ENCODE results near the gene TEN1.
A peak's percentile ranks its signal among the peaks of the same experiment; 100 is the strongest.

The TEN1 gene

GRCh38 chr17:75976175-75976848 is 2.7 kb upstream of the TEN1 start:
- DNase-seq (ENCODE audit: low read depth), result no peak

- no peak for DNase-seq (ENCODE audit: low read depth)
These were observed 706 bp downstream of the TEN1 start for GRCh38 chr17:75979705-75980187.

GRCh38 chr17:75980188-75981018 is 1.4 kb downstream of the TEN1 start:
- no peak for DNase-seq (ENCODE audit: low read depth)

GRCh38 chr17:75981019-75981615 is 2.1 kb downstream of the TEN1 start:
- DNase-seq (ENCODE audit: low read depth), result no peak

DNA sequence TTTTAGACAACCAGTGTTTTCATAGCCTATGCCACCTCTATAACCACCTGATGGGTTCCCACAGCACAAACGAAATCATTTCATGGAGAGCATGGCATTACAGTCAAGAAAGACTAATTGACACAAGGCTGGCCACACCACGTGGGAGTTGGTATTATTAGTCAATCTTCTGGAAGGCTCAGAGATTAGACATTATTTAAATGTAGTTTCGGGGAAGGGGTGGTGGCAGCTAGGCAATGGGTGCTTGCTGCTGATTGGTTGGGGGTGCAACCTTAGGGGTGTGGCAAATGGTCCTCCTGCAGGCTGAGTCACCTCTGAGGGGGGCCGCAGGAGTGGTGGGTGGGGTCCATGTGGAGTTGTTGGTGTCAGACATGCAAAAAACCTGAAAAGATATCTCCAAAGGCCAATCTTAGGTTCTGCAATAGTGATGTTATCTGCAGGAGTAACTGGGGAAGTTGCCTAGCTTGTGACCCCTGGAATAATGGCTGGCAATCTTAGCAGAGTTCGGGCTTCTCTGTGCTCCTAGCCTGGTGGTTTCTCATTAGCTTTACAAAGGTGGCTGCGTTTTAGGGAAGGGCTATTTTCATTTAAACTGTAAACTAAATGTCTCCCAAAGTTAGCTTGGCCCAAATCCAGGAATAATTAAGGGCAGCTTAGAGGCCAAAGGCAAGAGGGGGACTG is 4.6 kb downstream of the TEN1 start:
- DNase-seq (ENCODE audit: low read depth), result no peak

GRCh38 chr17:75985986-75986385 is 6.9 kb downstream of the TEN1 start:
- DNase-seq (ENCODE audit: low read depth), result no peak

DNA sequence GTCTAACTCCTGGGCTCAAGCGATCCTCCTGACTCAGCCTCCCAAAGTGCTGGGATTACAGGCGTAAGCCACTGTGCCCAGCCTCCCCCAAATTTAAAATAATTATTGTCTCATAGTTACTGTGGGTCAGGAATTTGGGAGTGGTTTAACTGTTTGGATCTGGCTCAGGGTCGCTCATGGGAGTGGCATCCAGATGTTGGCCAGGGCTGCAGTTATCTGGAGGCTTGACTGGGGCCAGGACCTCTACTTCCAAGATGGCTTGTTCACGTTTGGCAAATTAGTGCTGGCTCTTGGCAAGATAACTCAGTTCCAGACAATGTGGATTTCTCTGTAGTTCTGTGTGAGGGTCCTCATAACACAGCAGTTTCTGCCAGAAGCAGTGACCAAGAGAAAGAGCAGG is 8.0 kb downstream of the TEN1 start:
- DNase-seq (ENCODE audit: low read depth), result no peak

- no peak for DNase-seq (ENCODE audit: low read depth)
These were observed 12.4 kb downstream of the TEN1 start for GRCh38 chr17:75991396-75991795.

GRCh38 chr17:75994802-75995370 is 15.8 kb downstream of the TEN1 start:
- DNase-seq (ENCODE audit: low read depth), result no peak

- no peak for DNase-seq (ENCODE audit: low read depth)
These were observed 16.4 kb downstream of the TEN1 start for GRCh38 chr17:75995385-75995925.

DNA sequence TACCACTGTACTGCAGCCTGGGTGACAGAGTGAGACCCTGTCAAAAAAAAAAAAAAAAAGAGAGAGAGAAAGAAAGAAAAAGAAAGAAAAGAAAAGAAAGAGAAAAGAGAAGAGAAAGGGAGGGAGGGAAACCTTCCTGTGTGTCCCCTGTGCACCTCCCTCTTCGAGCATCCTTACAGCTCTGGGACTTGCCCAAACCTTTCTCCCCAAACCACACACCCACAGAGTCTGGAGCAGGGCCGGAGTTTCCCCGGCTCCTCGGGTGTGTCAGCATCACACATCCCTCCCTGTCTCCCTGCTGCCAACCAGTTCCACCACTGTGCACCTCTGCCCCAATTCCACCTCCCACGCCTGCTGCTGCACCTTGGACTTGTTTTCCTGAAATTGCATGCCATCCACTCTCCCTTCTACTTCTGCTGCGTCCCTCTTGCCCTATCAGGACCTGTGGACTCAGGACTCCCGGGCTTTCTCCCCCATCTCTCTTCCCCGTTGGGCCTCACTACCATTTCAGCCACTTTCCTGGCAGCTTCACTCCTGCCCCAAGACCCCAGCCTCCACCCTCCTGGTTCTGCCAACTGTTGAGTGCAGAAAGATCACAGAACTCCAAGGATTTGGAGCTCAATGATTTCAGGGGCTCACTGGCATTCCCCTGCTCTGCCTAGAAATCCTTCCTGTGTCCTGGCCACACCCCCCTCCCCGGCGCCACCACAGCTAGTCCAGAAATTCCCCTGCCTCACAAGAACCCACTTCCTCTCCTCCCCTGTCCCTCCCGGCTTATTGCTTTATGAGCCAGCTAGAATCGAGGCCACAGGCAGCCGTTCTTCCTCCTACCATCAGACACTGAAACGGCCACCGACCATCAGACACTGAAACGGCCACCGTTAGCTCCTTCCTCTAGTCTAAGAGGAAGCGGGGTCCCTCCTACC is 17.9 kb downstream of the TEN1 start:
- peak; percentile 25 for DNase-seq (ENCODE audit: low read depth)

- DNase-seq (ENCODE audit: low read depth), result no peak
These were observed 19.3 kb downstream of the TEN1 start for GRCh38 chr17:75998327-75998795.

DNA sequence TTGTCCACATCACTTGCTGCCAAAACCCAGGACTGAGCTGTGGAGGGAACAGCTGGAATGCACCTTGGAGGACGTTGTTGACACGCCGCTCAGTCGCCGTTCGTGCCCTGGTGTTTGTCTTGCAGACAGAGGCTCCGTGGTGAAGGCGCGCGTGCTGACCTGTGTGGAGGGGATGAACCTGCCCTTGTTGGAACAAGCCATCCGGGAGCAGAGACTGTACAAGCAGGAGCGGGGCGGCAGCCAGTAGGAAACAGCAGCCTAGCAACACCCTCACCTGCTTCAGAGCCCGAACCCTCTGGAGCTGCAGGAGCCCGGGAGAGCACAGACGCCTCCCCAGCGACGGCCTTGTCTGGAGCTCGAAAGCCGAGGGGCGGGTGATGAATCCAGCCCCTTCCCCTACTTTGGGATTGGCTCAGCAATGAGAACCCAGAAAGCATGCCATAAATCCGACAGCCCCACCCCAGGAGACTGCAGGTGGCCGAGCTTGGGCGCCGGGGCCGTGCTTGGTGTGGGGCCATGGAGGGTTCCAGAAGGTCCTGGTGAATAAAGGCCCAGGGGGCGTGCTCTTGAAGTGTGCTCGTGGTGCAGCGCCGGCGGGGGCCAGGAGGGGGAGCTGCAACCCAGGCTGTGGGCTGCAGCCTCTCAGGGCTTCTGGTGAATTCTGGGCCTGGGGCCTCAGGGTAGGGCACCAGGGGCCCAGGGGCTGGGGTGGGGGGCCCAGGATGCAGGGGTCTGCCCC is 21.1 kb downstream of the TEN1 start:
- DNase-seq (ENCODE audit: low read depth), result peak; percentile 49

- no peak for DNase-seq (ENCODE audit: low read depth)
These were observed 21.9 kb downstream of the TEN1 start, which contains the start of gene CDK3 for GRCh38 chr17:76000755-76001521. Gene CDK3 (plus strand): TSS chr17:76000855. CDS start chr17:76001426, 571 bp downstream.

- DNase-seq (ENCODE audit: low read depth), result no peak
These were observed 23.1 kb downstream of the TEN1 start for GRCh38 chr17:76002100-76002499.

DNA sequence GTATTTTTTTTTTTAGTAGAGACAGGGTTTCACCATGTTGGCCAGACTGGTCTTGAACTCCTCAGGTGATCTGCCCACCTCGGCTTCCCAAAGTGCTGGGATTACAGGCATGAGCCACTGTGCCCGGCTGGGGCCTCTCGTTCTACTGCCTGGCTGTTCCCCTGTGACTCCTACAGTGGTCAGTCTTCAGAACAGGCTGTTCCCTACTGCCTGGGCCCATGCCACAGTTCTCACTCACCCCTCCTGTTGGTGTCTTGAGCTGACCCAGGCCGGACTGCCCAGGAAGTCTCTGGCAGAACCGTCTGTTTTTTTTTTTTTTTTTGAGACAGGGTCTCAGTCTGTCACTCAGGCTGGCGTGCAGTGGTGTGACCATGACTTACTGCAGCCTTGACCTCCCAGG is 24.9 kb downstream of the TEN1 start:
- DNase-seq (ENCODE audit: low read depth), result no peak

DNA sequence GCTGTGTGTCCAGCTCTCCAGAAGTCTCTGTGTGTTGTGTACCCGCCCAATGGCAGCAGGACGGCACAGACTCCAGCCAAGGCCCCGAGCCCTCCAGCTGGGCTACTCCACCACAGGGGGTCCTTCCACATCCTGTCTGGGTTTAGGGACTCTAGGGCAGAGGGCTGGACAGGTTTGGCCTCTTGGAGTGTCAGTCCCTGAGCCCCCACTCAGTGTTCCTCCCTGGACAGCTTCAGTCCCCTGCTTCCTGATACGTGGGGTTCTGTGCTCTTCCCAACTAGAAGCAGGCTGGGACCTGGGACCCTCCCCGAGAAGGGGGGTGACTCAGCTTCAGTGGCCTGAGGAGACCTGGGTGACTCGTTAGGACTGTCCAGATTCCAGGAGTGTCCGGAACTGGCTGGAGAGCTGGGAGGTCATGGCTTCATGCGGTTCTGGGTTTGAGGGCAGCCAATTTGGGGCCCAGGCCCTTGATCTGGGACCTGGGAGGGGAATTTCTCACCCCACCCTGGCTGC is 25.8 kb downstream of the TEN1 start:
- DNase-seq (ENCODE audit: low read depth), result no peak

DNA sequence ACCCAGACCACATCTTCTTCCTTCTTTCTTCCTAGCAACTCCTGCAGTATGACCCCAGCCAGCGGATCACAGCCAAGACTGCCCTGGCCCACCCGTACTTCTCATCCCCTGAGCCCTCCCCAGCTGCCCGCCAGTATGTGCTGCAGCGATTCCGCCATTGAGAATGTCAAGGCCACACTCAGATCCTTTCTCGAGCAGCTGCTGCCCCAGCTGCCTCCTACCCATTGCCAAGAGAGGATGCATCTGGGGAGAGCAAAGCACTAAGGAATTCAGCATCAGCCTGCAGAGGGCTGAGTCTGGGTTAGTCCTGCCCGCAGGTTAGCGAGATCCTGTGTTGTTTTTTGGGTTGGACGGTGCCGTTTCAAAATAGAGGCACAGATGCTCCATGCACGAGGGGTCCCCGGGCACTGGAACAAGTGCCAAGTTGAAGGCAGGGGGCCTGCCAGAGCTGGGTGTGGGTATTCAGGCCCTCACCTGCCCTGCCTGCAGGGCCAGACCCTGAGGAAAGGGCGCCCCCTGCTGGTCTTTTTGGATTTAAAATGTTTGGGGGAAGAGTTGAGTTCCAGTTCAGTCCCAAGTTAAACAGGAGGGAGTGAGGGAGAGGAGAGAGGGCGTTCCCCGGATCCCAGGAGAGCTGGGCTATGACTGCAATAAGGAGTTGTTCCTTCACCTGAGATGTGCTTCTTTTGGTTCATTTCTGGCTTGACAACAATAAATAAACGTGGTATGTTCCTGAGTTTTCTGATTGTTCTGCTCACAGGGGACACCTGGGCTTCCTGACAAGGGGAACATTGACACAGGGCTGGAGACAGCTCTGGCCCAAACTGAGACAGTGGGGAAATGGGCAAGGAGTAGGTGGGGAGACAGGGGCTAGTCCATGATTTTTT is 26.5 kb downstream of the TEN1 start:
- DNase-seq (ENCODE audit: low read depth), result peak; percentile 66

All from activated T-helper 9 cell treated with anti-CD3 and anti-CD28 coated beads, Interleukin-2, amount 50 U/mL, for 16 hours (primary cell).